ENCODE results near the gene EEF1AKMT2. TPM values are rescaled to one million over a fixed set of nuclear protein-coding genes. Genes with fewer than 3 reads are reported as not detected.
A peak's percentile ranks its signal among the peaks of the same experiment; 100 is the strongest.

The EEF1AKMT2 gene
- total RNA-seq, 2 donors from 2014 or later: 11.5 to 12.8 TPM

- DNase-seq (no peak), ATAC-seq (no peak)
- intact Hi-C loops (cut with DNase I): no loop called here
Measured at GRCh38 chr10:124712704-124713407, 78.8 kb downstream of the EEF1AKMT2 start.

- no peak for DNase-seq
- intact Hi-C loops (cut with DNase I): no loop called here
Measured at GRCh38 chr10:124711145-124711544, 80.5 kb downstream of the EEF1AKMT2 start.

GRCh38 chr10:124710266-124710881 is 81.3 kb downstream of the EEF1AKMT2 start:
- DNase-seq: no peak
- ATAC-seq: peak in 1 of 2 donors; percentile 21

More at GRCh38 chr10:124711145-124711544, 80.5 kb downstream of the EEF1AKMT2 start:
- ATAC-seq: no peak

GRCh38 chr10:124709861-124710260 is 81.8 kb downstream of the EEF1AKMT2 start:
- DNase-seq: no peak
- intact Hi-C loops (cut with DNase I): no loop called here
- ATAC-seq: peak in 1 of 2 donors; percentile 53

More at GRCh38 chr10:124710266-124710881, 81.3 kb downstream of the EEF1AKMT2 start:
- intact Hi-C loops (cut with DNase I): no loop called here

GRCh38 chr10:124708922-124709520 is 82.7 kb downstream of the EEF1AKMT2 start:
- DNase-seq: no peak
- intact Hi-C loops (cut with DNase I): no loop called here
- no peak for ATAC-seq

GRCh38 chr10:124708246-124708779 is 83.4 kb downstream of the EEF1AKMT2 start:
- ATAC-seq (no peak), DNase-seq (peak; percentile 13)
- intact Hi-C loops (cut with DNase I): no loop called here

Other genes with a start within 250 kb of the EEF1AKMT2 start
- gene FAM53B, start 47.5 kb downstream of the EEF1AKMT2 start, total RNA-seq: 10 to 100 TPM; 23.3 to 31.4 TPM
- gene ABRAXAS2, start 9.9 kb upstream of the EEF1AKMT2 start, total RNA-seq: 10 to 100 TPM; 10.8 to 13.5 TPM
- gene ZRANB1, start 150.2 kb upstream of the EEF1AKMT2 start, total RNA-seq: 10 to 100 TPM; 22.9 to 25.7 TPM